Measurements from ENCODE around the gene CTSA.

DNA sequence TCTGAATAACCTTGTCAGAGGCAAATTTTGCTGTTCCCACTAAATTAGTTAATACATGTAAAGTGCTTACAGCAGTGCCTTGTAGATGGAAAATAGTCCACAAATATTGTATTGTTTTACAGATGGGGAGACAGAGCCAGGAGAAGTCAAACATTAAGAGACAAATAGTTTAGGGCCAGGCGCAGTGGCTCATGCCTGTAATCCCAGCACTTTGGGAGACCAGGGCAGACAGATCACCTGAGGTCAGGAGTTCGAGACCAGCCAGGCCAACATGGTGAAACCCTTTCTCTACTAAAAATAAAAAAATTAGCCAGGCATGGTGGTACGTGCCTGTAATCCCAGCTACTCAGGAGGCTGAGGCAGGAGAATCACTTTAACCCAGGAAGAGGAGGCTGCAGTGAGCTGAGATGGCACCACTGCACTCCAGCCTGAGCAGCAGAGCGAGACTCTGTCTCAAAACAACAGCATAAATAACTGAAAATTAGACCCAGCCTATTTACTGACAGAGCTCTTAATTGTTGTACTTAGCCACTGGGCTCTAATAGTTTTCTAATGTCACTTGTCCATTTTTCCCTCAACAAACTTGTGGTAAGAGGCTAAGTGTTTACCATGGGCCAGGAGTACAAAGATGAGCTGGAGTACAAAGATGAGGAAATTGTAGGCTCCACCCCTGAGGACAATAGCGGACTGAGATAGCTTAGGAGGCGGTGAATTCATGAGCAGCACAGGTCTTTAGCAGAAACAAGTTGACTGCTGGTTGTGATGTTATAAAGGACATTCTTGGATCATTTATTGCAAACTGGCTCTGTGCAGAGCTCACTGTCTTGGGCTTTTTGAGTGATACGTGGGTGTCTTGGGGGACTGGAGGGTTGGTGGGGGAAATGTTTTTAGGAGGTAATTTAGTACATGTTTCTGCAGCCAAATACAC lies 27.3 kb upstream of the CTSA start:
- TF ChIP-seq CTCF (conservative IDR thresholded peaks at IDR 0.05 in 1 of 2, IDR thresholded peaks at IDR 0.05 in 1 of 2; ENCODE audit: extremely low read depth in 1 of 2, insufficient read depth in 1 of 2, low read depth in 1 of 2, low read length in 2 of 2) (no peak), EZH2 (IDR thresholded peaks at IDR 0.05; ENCODE audit: borderline replicate concordance, low read length) (no peak)

All from mammary epithelial cell (primary cell).